Measurements from ENCODE around the gene EMC9.

EMC9 gene

DNA sequence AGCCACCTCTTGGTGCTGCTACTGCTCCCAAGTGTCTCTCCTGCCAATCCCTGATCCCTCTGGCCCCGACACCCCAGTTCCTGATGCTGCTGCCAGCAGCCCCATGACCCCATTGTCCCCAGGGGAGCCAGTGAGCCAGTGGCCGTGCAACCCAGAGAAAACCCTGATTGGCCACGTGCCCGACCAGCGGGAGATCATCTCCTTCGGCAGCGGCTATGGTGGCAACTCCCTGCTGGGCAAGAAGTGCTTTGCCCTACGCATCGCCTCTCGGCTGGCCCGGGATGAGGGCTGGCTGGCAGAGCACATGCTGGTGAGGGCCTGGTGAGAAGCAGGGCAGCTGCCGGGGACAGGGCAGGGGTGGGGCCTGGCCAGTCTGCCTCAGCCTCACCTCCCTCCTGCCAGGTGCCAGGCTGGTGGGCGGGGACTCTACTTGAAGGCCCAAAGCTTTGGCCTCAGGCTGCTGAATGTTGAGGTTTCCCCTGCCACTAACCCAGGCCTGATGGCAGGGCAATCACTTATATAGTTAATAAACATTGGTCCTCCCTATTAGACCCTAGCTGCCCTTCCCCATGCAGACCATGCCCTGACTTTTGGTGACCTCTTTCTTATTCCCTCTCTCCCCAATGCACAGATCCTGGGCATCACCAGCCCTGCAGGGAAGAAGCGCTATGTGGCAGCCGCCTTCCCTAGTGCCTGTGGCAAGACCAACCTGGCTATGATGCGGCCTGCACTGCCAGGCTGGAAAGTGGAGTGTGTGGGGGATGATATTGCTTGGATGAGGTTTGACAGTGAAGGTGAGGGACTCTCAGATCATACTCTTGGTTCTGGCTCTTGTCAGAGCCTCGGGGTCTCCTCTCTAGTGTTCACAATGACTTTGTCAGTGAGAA is 42.2 kb downstream of the EMC9 start:
- H3K27me3 ChIP-seq (ENCODE audit: insufficient read depth, low read length): peaks cover 11% of the 10 kb centered on the region
- H3K4me3 ChIP-seq (ENCODE audit: low read length): no peak overlapping the region
- H3K36me3 ChIP-seq (ENCODE audit: insufficient read depth, low read length): no peaks in the 10 kb centered on the region
- H2AFZ ChIP-seq (ENCODE audit: low read depth, low read length): no peak overlapping the region
- no peaks in the 10 kb centered on the region for H3K9me3 ChIP-seq (ENCODE audit: low read length)
- H3K4me1 ChIP-seq (ENCODE audit: insufficient read depth, low read length): no peaks in the 10 kb centered on the region

GRCh38 chr14:24098229-24098926 is 43.0 kb downstream of the EMC9 start:
- no peak overlapping the region for H2AFZ ChIP-seq (ENCODE audit: low read depth, low read length)
- no peaks in the 10 kb centered on the region for H3K36me3 ChIP-seq (ENCODE audit: insufficient read depth, low read length)
- H3K4me1 ChIP-seq (ENCODE audit: insufficient read depth, low read length): peaks cover 2% of the 10 kb centered on the region
- H3K9me3 ChIP-seq (ENCODE audit: low read length): no peaks in the 10 kb centered on the region
- peaks cover 11% of the 10 kb centered on the region for H3K27me3 ChIP-seq (ENCODE audit: insufficient read depth, low read length)
- H3K4me3 ChIP-seq (ENCODE audit: low read length): no peak overlapping the region

DNA sequence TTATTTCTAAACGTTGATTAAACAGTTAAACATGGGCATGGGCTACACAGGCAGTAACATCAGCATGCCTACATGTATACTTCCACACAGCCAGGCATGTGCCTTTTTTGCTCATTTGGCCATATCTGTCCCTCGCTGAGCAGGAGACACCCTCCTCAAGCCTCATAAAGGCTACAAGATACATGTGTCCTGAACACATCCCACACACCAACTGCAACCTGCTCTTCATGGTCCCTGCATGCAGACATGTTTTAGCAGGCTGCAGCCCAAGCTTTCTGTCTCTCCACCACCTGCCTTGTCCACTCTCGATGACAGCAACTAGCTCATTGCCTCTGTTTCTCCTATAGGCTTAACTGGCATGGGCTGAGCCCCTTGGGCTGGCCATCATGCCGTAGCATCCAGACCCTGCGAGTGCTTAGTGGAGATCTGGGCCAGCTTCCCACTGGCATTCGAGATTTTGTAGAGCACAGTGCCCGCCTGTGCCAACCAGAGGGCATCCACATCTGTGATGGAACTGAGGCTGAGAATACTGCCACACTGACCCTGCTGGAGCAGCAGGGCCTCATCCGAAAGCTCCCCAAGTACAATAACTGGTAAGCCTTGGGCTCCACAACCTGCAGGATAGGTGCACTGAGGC is 44.7 kb downstream of the EMC9 start:
- H3K27me3 ChIP-seq (ENCODE audit: insufficient read depth, low read length): peaks cover 11% of the 10 kb centered on the region
- no peaks in the 10 kb centered on the region for H3K36me3 ChIP-seq (ENCODE audit: insufficient read depth, low read length)
- H3K4me3 ChIP-seq (ENCODE audit: low read length): no peak overlapping the region
- peaks cover 2% of the 10 kb centered on the region for H3K4me1 ChIP-seq (ENCODE audit: insufficient read depth, low read length)
- no peak overlapping the region for H2AFZ ChIP-seq (ENCODE audit: low read depth, low read length)
- no peaks in the 10 kb centered on the region for H3K9me3 ChIP-seq (ENCODE audit: low read length)

- peaks cover 11% of the 10 kb centered on the region for H3K27me3 ChIP-seq (ENCODE audit: insufficient read depth, low read length)
- H3K36me3 ChIP-seq (ENCODE audit: insufficient read depth, low read length): no peaks in the 10 kb centered on the region
- H3K4me1 ChIP-seq (ENCODE audit: insufficient read depth, low read length): peaks cover 2% of the 10 kb centered on the region
- peak overlapping the region; percentile 56 for H3K4me3 ChIP-seq (ENCODE audit: low read length)
- H2AFZ ChIP-seq (ENCODE audit: low read depth, low read length): no peak overlapping the region
- no peaks in the 10 kb centered on the region for H3K9me3 ChIP-seq (ENCODE audit: low read length)
Observed at GRCh38 chr14:24095271-24096068, 45.9 kb downstream of the EMC9 start.

GRCh38 chr14:24094841-24095270 is 46.5 kb downstream of the EMC9 start:
- Histone ChIP-seq H3K36me3 (ENCODE audit: insufficient read depth, low read length) (no peaks in the 10 kb centered on the region), H2AFZ (ENCODE audit: low read depth, low read length) (peak overlapping the region; percentile 90), H3K9me3 (ENCODE audit: low read length) (no peaks in the 10 kb centered on the region), H3K27me3 (ENCODE audit: insufficient read depth, low read length) (peaks cover 11% of the 10 kb centered on the region), H3K4me1 (ENCODE audit: insufficient read depth, low read length) (peaks cover 2% of the 10 kb centered on the region), H3K4me3 (ENCODE audit: low read length) (peak overlapping the region; percentile 56)

- peaks cover 2% of the 10 kb centered on the region for H3K4me1 ChIP-seq (ENCODE audit: insufficient read depth, low read length)
- H2AFZ ChIP-seq (ENCODE audit: low read depth, low read length): peak within 1 kb of the TSS; percentile 90
- peaks cover 11% of the 10 kb centered on the region for H3K27me3 ChIP-seq (ENCODE audit: insufficient read depth, low read length)
- peak within 1 kb of the TSS; percentile 56 for H3K4me3 ChIP-seq (ENCODE audit: low read length)
- H3K36me3 ChIP-seq (ENCODE audit: insufficient read depth, low read length): no peaks in the 10 kb centered on the region
- no peaks in the 10 kb centered on the region for H3K9me3 ChIP-seq (ENCODE audit: low read length)
Observed at GRCh38 chr14:24093901-24094840, 47.2 kb downstream of the EMC9 start, which contains the start of gene PCK2. Gene PCK2 (plus strand): TSS chr14:24094311. CDS start chr14:24094406, 95 bp downstream.

GRCh38 chr14:24093207-24093900 is 48.0 kb downstream of the EMC9 start:
- Histone ChIP-seq H3K4me3 (ENCODE audit: low read length) (peak overlapping the region; percentile 56), H3K9me3 (ENCODE audit: low read length) (no peaks in the 10 kb centered on the region), H2AFZ (ENCODE audit: low read depth, low read length) (peak overlapping the region; percentile 90), H3K27me3 (ENCODE audit: insufficient read depth, low read length) (peaks cover 9% of the 10 kb centered on the region), H3K36me3 (ENCODE audit: insufficient read depth, low read length) (no peaks in the 10 kb centered on the region), H3K4me1 (ENCODE audit: insufficient read depth, low read length) (peaks cover 2% of the 10 kb centered on the region)

DNA sequence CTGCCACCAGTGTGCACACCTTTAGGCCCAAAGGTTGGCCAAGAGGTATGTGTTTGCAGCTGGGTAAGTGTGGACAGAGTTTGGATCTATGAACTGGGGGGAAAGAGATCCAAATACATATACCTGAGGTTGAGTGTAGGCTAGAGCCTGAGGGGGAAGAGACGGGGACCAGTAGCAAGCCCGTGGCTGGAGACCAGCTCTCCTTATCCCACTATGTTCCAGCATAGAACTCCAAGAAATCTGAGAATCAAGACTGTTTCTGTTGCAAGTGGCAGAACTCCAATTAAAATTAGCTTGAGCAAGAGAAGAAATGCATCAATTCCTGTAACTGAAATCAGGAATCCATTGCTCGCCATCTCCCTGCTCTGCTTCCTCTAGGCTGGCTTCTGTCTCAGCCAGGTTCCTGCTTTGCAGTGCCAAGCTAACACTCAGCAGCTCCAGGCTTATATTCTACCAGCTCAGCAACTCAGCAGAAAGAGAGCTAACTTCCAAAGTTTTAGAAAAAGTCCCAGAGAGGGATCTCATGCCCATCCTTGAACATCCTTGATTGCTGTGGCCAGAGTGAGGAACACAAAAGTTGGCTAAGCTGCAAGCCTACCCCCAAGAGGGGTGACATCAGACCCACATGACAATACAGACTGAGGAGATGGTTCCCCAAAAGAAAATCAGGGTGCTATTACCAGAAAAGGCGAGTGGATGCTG is 48.7 kb downstream of the EMC9 start:
- Histone ChIP-seq H2AFZ (ENCODE audit: low read depth, low read length) (no peak overlapping the region), H3K36me3 (ENCODE audit: insufficient read depth, low read length) (no peaks in the 10 kb centered on the region), H3K4me1 (ENCODE audit: insufficient read depth, low read length) (peaks cover 2% of the 10 kb centered on the region), H3K27me3 (ENCODE audit: insufficient read depth, low read length) (peaks cover 9% of the 10 kb centered on the region), H3K9me3 (ENCODE audit: low read length) (no peaks in the 10 kb centered on the region), H3K4me3 (ENCODE audit: low read length) (no peak overlapping the region)

- Histone ChIP-seq H3K27me3 (ENCODE audit: insufficient read depth, low read length) (peaks cover 15% of the 10 kb centered on the region), H3K4me3 (ENCODE audit: low read length) (no peak overlapping the region), H3K4me1 (ENCODE audit: insufficient read depth, low read length) (peaks cover 2% of the 10 kb centered on the region), H3K9me3 (ENCODE audit: low read length) (no peaks in the 10 kb centered on the region), H3K36me3 (ENCODE audit: insufficient read depth, low read length) (no peaks in the 10 kb centered on the region), H2AFZ (ENCODE audit: low read depth, low read length) (no peak overlapping the region)
Observed at GRCh38 chr14:24092110-24092504, 49.3 kb downstream of the EMC9 start.

- H3K27me3 ChIP-seq (ENCODE audit: insufficient read depth, low read length): peaks cover 19% of the 10 kb centered on the region
- peaks cover 2% of the 10 kb centered on the region for H3K4me1 ChIP-seq (ENCODE audit: insufficient read depth, low read length)
- H3K36me3 ChIP-seq (ENCODE audit: insufficient read depth, low read length): no peaks in the 10 kb centered on the region
- no peak overlapping the region for H3K4me3 ChIP-seq (ENCODE audit: low read length)
- no peaks in the 10 kb centered on the region for H3K9me3 ChIP-seq (ENCODE audit: low read length)
- H2AFZ ChIP-seq (ENCODE audit: low read depth, low read length): no peak overlapping the region
Observed at GRCh38 chr14:24089890-24090289, 51.5 kb downstream of the EMC9 start.

All from neuron (in vitro differentiated cells).